COLO668 (cell line): Measurements from ENCODE around the gene KNL1.
"Not testable (repeated sequence)": the region's sequence is repeated elsewhere in the genome, so short reads cannot be mapped to it uniquely, and the experiment has no call there.

Experiments
- DNase-seq: peaks from one replicate; lab custom pipeline; 2025; ENCODE audit not compliant: unreplicated experiment; lab: John Stamatoyannopoulos, UW

Gene KNL1

DNA sequence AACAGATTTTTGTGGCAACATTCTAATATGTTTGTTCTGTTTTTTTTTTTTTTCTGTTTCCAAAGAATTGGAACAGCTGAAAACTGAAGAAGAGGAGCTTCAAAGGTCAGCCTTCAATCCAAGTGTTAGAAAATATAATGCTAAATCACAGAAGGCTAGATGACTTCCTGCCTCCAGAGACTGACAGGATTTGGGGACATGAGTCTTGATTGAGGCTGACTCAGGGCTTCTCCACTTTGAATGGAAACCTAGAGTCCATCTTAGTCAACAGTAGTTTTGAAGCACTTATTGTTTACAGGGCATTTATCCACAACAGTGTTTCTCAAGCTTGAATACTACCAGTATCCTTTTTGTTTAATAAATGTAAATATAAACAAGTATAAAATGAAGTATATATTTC is 56.4 kb downstream of the KNL1 start:
- no peak for DNase-seq

DNA sequence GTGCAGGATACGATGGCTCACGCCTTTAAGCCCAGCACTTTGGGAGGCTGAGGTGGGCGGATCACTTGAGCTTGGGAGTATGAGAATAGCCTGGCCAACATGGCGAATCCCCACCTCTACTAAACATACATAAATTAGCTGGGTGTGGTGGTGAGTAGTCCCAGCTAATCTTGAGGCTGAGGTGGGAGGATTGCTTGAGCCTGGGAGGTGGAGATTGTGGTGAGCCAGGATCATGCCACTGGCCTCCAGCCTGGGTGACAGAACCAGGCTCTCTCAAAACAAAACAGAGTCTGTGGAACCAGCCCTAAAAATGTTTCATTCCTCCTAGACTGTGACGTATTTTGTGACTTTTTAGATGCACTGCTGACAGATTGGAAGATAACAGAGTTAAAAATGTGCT is 66.6 kb downstream of the KNL1 start:
- no peak for DNase-seq

DNA sequence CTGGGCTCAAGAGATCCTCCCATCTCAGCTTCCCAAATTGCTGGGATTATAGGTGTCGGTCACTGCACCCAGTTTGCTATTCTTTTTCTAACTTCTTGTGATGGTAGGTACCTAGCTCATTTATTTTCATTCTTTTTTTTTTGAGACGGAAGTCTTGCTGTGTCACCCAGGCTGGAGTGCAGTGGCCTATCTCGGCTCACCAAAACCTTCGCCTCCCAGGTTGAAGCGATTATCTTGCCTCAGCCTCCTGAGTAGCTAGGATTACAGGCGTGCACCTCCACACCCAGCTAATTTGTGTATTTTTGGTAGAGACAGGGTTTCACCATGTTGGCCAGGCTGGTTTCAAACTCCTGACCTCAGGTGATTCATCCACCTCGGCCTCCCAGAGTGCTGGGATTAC is 70.9 kb downstream of the KNL1 start:
- no peak for DNase-seq

DNA sequence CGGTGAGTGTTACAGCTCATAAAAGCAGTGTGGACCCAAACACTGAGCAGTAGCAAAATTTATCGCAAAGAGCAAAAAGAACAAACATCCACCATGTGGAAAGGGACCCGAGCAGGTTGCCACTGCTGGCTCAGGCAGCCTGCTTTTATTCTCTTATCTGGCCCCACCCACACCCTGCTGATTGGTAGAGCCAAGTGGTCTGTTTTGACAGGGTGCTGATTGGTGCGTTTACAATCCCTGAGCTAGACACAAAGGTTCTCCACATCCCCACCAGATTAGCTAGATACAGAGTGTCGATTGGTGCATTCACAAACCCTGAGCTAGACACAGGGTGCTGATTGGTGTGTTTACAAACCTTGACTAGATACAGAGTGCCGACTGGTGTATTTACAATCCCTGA is 82.2 kb downstream of the KNL1 start:
- DNase-seq, result not testable (repeated sequence)

DNA sequence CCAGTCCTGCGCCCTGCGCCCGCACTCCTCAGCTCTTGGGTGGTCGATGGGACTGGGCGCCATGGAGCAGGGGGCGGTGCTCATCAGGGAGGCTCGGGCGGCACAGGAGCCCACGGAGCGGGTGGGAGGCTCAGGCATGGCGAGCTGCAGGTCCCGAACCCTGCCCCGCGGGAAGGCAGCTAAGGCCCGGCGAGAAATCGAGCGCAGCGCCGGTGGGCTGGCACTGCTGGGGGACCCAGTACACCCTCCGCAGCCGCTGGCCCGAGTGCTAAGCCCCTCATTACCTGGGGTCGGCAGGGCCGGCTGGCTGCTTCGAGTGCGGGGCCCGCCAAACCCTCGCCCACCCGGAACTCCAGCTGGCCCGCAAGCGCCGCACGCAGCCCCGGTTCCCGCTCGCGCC is 82.9 kb downstream of the KNL1 start:
- not testable (repeated sequence) for DNase-seq

DNA sequence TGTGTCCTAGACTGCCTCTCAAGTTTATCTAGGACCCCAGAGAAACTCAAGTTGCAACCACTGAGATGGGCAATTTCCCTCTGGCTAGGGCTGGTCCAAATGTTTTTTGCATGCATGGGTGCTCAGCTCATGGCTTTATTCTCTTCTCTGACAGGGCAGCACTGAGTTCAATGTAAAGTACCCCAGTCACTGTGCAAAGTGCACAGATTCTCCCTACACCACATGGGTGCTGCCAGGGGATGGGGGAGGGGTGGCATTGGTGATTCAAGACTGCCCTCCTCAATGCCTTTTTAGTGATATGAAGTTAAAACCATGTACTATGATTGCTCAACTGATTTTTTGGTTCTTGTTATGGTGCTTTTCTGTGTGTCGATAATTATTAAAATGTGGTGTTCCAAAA is 86.1 kb downstream of the KNL1 start:
- no peak for DNase-seq

DNA sequence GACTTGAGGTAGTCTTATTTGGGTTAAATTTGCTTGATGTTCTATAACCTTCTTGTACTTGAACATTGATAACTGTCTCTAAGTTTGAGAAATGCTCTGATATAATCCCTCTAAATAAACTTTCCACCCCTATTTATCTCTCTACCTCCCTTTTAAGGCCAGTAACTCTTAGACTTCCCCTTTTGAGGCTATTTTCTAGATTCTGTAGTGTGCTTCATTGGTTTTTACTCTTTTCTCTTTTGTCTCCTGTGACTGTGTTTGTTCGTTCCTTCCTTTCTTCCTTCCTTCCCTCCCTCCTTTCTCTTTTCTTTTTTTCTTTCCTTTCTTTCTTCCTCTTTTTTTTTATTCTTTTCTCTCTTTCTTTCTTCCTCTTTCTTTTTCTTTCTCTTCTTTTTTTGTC is 86.9 kb downstream of the KNL1 start:
- DNase-seq, result not testable (repeated sequence)

DNA sequence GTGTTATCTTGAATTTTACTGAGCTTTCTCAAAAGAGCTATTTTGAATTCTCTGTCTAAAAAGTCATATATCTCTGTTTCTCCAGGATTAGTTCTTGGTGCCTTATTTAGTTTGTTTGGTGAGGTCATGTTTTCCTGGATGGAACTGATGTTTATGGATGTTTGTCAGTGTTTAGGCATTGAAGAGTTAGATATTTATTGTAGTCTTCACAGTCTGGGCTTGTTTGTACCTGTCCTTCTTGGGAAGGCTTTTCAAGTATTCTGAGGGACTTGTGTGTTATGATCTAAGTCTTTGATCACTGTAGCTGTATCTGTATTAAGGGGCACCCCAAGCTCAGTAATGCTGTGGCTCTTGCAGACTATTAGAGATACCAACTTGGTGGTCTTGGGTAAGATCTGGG is 90.3 kb downstream of the KNL1 start:
- DNase-seq, result no peak

DNA sequence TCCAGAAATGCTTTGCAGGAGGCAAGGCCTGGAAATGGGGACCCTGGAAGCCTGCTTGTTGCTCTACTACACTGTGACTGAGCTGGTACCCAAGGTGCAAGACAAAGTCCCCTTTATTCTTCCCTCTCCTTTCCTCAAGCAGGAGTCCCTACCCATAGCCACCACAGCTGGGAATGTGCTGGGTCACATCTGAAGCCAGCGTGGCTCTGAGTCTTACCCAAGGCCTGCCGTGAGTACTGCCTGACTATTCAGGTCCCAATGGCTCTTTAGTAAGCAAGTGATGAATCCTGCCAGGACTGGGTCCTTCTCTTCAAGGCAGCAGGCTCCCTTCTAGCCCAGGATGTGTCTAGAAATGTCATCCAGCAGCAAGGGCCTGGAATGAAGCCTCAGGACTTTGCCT is 91.3 kb downstream of the KNL1 start:
- no peak for DNase-seq

DNA sequence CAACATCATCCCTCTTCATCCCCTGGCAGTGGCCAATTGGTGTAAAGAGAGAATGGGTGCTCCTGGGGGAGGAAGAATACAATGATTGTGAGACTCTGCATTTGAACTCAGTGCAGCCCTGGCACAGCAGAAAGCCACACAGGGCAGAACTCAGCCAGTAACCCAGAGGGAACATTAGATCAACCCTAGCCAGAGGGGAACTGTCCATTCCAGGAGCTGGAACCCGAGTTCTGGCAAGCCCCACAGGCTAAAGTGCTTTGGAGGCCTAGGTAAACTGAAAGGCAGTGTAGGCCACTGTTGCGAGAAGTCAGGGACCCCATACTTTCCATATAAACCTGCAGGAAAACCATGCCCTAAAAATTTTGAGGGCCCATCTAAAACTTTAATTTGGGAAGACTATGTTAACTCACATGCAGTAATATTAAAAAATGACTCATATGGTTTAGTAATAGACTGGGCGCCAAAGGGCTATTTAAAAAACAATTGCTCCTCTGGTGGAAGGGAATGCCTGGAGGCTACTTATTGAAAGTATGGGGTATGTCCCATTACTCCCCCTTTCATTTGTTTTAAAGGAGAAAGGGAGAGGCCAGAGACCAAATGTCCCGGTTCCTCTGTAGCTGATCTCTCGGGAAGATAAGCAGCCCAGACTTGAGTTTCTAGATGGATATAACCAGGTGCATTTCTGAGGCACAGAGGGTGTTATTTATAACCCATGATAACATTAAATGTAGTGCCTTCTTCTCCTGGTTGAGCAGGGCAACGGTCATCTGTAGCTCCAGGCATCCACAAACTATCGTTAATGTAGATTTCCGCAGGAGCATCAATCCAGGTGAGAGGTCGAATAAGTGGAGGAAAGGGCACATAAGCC is 95.1 kb downstream of the KNL1 start:
- DNase-seq, result no peak

DNA sequence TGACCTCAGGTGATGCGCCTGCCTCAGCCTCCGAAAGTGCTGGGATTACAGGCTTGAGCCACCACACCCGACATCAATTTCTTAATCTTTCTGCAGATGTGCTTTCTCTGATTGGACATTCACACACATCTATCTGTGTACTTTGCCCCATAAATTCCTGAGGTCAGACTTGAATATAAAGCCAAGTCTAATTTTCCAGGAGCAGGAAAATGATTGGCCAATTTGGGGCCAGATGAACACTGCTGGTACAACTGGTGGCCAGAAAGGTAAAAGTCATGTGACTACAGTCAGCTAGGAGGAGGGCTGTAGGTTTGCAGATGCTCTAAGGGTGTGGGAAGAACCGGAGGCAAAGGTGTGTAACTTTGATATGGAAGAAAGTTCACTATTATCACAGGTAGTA is 97.7 kb downstream of the KNL1 start:
- DNase-seq, result no peak

DNA sequence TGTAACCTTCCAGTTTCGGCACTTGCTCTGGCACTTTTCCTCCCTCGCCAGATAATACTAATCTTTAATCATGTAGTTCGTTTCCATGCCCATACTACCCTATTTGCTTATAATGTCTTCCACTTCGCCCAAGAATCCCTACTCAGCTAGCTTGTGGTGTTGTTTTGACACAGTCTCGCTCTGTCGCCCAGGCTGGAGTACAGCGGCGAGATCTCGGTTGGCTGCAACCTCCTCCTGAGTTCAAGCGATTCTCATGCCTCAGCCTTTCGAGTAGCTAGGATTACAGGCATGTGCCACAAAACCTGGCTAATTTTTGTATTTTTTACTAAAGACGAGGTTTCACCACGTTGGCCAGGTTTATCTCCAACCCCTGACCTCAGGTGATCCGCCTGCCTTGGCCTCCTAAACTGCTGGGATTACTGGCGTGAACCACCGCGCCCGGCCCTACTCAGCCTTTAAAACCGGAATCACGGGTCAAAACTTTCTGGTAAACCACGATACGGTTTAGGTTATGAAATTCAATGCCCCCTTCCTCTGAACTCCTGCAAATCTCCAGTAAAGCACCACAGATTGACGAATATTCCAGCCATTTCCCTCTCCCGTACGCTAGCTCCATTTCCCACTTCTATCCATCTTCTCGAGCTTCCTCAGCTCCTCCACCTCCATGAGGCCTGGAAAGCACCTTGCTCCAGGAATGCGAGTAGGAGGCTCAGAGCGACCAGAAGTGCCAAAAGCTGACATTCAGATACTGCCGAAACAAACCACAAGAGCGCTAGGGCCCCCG is 100.0 kb downstream of the KNL1 start:
- DNase-seq, result no peak

DNA sequence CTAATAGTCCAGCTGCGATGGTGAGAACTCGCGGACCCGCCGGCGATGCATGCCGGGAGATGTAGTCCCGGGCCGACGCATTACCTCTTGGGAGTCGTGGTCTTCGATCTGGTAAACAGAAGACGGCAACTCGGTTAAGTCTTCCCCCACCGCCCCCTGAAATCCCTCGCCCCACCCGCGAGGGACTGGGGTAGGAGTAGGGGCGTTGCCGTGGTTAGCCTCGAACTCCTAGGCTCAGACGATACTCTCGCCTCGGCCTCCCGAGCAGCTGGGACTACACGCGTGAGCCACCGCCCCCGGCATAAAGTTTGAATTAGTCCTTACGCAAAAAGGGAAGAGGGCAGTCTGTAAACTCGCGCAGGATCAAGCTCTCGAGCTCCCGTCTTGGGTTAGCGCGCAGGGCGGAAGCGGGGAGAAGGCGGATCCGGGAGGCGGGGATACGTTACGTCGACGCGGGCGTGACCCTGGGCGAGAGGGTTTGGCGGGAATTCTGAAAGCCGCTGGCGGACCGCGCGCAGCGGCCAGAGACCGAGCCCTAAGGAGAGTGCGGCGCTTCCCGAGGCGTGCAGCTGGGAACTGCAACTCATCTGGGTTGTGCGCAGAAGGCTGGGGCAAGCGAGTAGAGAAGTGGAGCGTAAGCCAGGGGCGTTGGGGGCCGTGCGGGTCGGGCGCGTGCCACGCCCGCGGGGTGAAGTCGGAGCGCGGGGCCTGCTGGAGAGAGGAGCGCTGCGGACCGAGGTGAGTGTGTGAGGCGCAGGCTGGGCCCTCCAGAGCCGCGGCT is 100.8 kb downstream of the KNL1 start, which contains the start of gene RAD51:
Gene RAD51, plus strand, starts transcription at position 487 of the 781 bp plus-strand sequence. CDS start 3,585 bp downstream, outside the sequence.
- DNase-seq, result peak; percentile 93

DNA sequence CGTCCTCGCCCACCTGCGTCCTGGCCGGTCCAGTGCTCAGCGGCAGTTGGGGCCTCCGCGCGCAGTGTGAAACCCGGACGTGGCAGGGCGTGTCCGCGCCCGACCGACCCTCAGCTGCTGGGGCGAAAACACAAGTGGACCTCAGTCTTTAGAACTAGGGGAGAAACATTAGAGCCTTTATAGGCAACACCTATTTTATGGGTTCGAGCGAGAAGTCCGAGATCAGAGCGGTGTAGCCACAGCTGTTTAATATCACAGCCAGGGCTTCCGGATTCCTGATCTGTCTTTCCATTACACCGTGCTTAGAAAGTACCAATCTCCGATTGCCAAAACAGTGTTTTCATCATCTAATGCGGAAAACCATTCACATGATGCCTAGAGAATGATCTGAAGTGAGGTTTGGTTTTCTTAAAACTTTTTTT is 101.4 kb downstream of the KNL1 start:
- peak; percentile 59 for DNase-seq

DNA sequence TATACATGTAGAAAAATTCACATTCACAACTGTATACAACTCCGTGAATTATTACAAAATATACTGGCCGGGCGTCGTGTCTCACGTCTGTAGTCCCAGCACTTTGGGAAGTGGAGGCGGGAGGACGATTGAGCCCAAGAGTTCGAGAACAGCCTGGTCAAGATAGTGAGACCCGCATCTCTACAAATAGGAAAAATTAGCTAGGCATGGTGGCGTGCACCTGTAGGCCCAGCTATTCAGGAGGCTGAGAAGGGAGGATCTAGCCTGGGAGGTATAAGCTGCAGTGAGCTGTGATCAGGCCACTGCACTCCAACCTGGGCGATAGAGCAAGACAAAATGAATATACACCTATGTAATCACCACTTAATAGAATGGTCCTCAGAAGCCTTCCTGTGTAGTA is 102.2 kb downstream of the KNL1 start:
- no peak for DNase-seq

DNA sequence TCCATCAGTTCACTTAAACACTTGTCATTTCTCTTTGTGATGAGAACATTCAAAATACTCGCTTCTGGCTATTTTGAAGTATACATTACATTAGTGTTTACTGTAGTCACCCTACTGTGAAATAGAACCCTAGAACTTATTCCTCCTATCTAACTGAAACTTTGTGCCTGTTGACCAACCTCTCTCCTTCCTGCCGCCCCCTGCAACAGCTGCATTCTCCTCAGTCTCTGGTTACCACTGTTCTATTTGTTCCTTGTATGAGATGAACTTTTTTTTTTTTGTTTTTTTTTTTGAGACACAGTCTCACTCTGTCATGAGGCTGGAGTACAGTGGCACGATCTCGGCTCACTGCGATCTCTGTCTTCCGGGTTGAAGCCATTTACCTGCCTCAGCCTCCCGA is 103.9 kb downstream of the KNL1 start:
- no peak for DNase-seq

DNA sequence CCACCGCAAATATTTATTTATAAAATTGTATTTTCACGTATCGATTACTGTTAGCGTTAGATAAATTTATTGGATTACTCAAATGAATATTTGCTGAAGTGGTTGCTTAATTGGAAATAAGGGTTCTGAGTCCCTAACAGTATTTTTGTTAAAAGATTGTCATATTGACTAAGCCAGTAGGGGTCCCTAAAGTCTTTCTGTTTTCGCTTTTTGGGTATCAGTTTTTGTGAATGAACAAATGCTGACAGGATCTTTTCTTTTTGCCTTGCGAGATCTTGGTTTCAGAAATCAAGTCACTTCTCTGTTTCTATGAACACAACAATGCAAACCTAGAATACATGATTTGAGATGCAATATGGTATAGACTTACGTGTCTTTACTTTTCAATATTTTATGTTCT is 108.0 kb downstream of the KNL1 start:
- DNase-seq, result no peak

DNA sequence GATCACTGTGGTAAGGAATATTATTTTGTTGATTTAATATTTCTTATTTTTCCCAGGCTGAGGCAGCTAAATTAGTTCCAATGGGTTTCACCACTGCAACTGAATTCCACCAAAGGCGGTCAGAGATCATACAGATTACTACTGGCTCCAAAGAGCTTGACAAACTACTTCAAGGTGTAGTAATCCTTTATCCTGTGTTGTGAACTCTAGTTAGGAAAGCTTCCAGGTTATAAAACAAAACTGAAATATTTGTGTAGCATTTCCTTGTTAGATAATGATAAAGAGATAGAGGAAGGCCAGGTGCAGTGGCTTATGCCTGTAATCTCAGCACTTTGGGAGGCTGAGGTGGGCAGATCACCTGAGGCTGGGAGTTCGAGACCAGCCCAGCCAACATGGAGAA is 112.1 kb downstream of the KNL1 start:
- DNase-seq, result no peak
